BJ (cell line): ENCODE data around the gene EHBP1L1. TPM values are rescaled to one million over a fixed set of nuclear protein-coding genes. Genes with fewer than 3 reads are reported as not detected.

Source experiments
- CTCF ChIA-PET: fragments of 350-600 bp; formaldehyde crosslinking; extraction: SDS; loops from one replicate; lab custom pipeline; 2021; ENCODE audit warnings: antibody characterized with exemption, inconsistent platforms; lab: Yijun Ruan, JAX
- POLR2A ChIA-PET: fragments of 300-600 bp; sonication (Branson Sonifier 250); formaldehyde crosslinking; extraction: SDS; loops from one replicate; lab custom pipeline; 2021; ENCODE audit warnings: antibody characterized with exemption; lab: Charles Lee
- DNase-seq: peaks from one replicate; pipeline ENCODE4 v3.0.0-alpha.2; 2011; ENCODE audit warnings: low read depth
- H3K27me3 ChIP-seq: 2 replicates; pipeline ENCODE4 v1.6.0; 2011; ENCODE audit warnings: low read length; ENCODE audit not compliant: control insufficient read depth, insufficient read depth
- H3K36me3 ChIP-seq: 2 replicates; pipeline ENCODE4 v1.5.1; 2011; ENCODE audit warnings: low read length; ENCODE audit not compliant: control insufficient read depth, insufficient read depth
- H3K4me3 ChIP-seq: 2 replicates; pipeline ENCODE4 v1.5.1; 2011; ENCODE audit warnings: low read depth, mild to moderate bottlenecking, control low read depth, low read length
- polyA plus RNA-seq: library from polyadenylated mRNA; depleted of rRNA; stranded (reverse); fragments of >200 nt; gene quantifications from 2 replicates; pipeline ENCODE4 v1.2.3, GENCODE V29; 2011
- TF ChIP-seq, protein P1 (sequence below): IDR thresholded peaks from 2 replicates; pipeline ENCODE4 v1.5.1; 2011; ENCODE audit warnings: low read depth, mild to moderate bottlenecking, control low read depth, inconsistent platforms, low read length, moderate library complexity; ENCODE audit not compliant: insufficient read depth

The EHBP1L1 gene
- polyA plus RNA-seq, 1 experiment: 30.9 TPM

DNA sequence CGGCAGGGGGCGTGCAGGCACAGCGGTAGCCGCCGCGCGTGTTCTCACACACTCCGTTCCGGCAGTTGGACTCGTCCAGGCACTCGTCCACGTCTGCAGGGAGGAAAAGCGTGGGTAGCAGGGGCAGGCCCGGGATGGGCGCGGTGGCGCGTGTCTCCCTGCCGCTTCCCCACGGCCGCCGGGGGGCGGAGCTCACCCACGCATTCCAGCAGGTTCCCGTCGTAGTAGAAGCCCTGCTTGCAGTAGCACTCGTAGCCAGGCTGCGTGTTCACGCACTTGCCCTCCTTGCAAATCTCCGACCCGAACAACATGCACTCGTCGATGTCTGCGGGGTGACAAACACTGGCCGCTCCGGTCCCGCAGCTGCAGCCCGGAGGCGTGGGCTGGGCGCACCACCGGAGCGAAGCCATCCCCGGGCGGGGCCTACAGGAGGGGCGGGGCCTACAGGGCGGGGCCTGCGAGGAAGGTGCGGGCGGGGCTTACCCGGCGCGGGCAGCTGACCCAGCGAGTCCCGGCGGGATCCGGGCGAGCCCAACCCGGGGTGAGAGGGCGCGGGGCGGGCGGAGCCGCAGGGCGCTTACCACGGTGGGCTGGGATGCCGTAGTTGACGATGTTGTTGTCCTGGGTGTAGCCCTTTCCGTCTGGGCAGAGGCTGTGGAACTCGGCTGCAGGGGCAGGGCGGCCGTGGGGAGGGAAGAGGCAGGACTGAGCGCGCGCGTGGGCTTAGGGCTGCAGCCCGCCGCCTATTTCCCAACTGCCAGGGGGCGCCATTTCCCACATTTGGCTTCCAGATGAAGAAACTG lies 35.4 kb upstream of the EHBP1L1 start:
- Histone ChIP-seq H3K27me3 (no peaks in the 10 kb centered on the region), H3K36me3 (peaks cover 54% of the 10 kb centered on the region), H3K4me3 (peak overlapping the region; percentile 18)
- DNase-seq: peak; percentile 37
- ChIA-PET POLR2A (interaction anchor here (0.6 kb wide), 1 partner anchor 122 kb away, joined by 3 read pairs; no protein-coding TSS in a partner anchor), CTCF (interaction anchor here (0.6 to 5.7 kb wide), 22 partner anchors 10 to 311 kb away, joined by 3 to 134 read pairs (median 6); partner anchors contain the start of genes EHBP1L1, FAM89B, KCNK7 and LTBP3)
- TF ChIP-seq, protein P1, sequence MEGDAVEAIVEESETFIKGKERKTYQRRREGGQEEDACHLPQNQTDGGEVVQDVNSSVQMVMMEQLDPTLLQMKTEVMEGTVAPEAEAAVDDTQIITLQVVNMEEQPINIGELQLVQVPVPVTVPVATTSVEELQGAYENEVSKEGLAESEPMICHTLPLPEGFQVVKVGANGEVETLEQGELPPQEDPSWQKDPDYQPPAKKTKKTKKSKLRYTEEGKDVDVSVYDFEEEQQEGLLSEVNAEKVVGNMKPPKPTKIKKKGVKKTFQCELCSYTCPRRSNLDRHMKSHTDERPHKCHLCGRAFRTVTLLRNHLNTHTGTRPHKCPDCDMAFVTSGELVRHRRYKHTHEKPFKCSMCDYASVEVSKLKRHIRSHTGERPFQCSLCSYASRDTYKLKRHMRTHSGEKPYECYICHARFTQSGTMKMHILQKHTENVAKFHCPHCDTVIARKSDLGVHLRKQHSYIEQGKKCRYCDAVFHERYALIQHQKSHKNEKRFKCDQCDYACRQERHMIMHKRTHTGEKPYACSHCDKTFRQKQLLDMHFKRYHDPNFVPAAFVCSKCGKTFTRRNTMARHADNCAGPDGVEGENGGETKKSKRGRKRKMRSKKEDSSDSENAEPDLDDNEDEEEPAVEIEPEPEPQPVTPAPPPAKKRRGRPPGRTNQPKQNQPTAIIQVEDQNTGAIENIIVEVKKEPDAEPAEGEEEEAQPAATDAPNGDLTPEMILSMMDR: peak; percentile 82

DNA sequence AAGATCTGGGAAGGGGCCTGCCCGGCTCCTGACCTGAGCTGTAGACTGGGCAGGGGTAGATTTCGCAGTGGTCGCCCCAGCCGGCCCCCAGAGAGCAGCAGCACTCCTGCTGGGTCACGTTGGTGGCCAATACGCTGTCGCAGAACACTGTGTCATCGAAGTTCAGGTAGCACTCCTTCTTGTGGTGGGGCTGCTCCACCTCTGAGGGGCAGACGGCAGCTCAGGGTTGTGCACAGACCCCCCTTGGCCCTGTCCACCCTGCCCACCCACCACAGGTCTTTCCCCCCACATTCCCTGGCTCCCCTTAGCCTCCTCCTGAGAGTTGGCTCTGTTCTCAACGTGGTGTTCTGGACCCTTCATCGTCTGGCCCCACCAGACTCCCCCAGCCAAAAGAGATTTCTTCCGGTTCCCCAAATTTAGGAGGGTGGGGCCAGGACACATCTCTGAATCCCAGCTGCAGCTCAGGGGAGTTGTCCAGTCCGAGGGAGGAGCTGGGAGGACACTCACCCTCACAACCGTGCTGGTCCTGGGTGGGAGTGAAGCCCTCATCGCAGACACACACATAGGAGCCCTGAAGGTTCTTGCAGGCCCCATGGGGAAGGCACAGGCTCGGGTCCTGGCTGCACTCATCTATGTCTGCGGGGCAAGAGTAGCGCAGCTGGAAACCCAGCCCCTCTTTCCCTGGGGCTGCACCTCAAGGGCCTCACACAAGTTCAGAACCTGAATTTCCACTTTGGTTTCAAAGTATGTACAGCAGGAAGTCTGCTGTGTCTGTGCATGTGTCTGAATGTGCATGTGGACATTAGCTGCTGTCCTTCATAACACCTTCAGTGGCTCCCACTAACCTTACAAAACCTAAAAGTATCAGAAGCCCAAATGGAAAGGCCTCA lies 34.5 kb upstream of the EHBP1L1 start:
- ChIA-PET CTCF (interaction anchor here (0.6 to 5.7 kb wide), 20 partner anchors 11 to 310 kb away, joined by 3 to 134 read pairs (median 10); partner anchors contain the start of genes EHBP1L1, FAM89B, KCNK7 and LTBP3), POLR2A (interaction anchor here (0.6 kb wide), 1 partner anchor 123 kb away, joined by 3 read pairs; no protein-coding TSS in a partner anchor)
- H3K36me3 ChIP-seq: peaks cover 56% of the 10 kb centered on the region
- no peak for DNase-seq
- TF ChIP-seq, protein P1: no peak
- H3K27me3 ChIP-seq: no peaks in the 10 kb centered on the region
- H3K4me3 ChIP-seq: peak overlapping the region; percentile 18

DNA sequence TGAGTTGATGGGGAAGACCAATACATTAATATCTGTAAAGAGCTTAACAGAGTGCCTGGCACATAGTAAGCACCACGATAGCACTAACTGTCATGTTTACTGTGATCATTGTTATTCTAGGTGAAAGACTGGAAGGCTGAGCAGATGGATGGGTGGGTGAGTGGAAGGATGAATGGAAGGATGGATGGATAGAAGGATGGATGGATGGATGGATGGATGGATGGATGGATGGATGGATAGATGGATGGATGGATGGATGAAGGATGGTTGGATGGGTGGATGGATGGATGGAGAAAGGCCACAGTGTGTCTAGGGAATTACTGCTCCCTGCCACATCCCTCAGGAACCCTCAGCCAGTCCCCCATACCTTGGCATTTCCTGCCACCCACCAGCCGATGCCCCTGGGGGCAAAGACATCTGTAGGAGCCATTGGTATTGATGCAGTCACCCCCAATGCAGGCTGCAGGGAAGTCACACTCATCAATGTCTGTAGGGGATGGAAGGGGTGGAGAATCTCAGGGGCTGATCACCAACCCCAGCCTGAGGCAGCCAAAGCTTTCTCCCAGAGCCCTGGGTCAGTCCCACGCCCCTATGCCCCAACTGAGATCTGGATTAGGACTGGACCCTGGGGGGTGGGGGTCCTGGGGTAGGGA lies 33.0 kb upstream of the EHBP1L1 start:
- no peak for DNase-seq
- TF ChIP-seq, protein P1: no peak
- no peak overlapping the region for H3K4me3 ChIP-seq
- H3K36me3 ChIP-seq: peaks cover 57% of the 10 kb centered on the region
- POLR2A ChIA-PET: no interaction called here
- no peaks in the 10 kb centered on the region for H3K27me3 ChIP-seq
- CTCF ChIA-PET: interaction anchor here (0.6 to 5.7 kb wide), 6 partner anchors 9 to 61 kb away, joined by 3 to 134 read pairs (median 28); partner anchors contain the start of genes FAM89B, KCNK7, LTBP3 and ZNRD2

DNA sequence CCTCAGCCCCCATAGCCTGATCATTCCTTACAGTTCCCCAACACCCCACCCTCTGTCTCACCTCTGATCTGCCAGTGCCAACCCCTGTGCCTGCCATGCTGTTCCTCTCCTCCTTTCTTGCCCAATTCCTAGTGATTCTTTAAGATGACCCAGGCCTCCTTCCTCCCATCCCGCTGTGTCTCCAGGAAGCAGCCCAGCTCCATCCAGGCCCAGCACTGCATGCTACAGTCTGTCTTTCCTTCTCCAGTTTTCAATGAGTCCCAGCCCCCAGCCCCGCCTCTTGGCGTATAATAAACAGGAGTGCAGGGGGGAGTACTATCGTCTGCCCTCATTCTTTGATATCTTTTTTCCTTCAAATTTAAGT lies 30.0 kb upstream of the EHBP1L1 start:
- POLR2A ChIA-PET: no interaction called here
- Histone ChIP-seq H3K4me3 (no peak overlapping the region), H3K27me3 (no peaks in the 10 kb centered on the region), H3K36me3 (peaks cover 54% of the 10 kb centered on the region)
- CTCF ChIA-PET: interaction anchor here (1.2 kb wide), 1 partner anchor 24 kb away, joined by 3 read pairs; the partner anchor contains the start of gene ZNRD2
- TF ChIP-seq, protein P1: no peak
- no peak for DNase-seq
